Fibroblast of pulmonary artery (primary cell): ENCODE measurements around the gene MTX2.
"Not testable (repeated sequence)": the region's sequence is repeated elsewhere in the genome, so short reads cannot be mapped to it uniquely, and the experiment has no call there.

ENCODE experiments used
- DNase-seq: peaks from one replicate; pipeline ENCODE4 v3.0.0-alpha.2; 2010; ENCODE audit warnings: low read depth
- H3K4me3 ChIP-seq: replicated peaks from 2 replicates; pipeline ENCODE4 v1.5.1; 2011; ENCODE audit warnings: low read depth, mild to moderate bottlenecking, control low read depth, low read length, moderate library complexity
- CTCF ChIP-seq: IDR thresholded peaks from 2 replicates; pipeline ENCODE4 v1.5.1; 2011; ENCODE audit warnings: mild to moderate bottlenecking, control low read depth, low read length, inconsistent platforms; ENCODE audit errors: missing control alignments

The MTX2 gene

GRCh38 chr2:176364273-176364977 is 95.2 kb downstream of the MTX2 start:
- DNase-seq = no peak
- no peak overlapping the region for H3K4me3 ChIP-seq
- TF ChIP-seq CTCF = no peak

- TF ChIP-seq CTCF = no peak
- no peak overlapping the region for H3K4me3 ChIP-seq
Measured at GRCh38 chr2:176368349-176368748, 99.1 kb downstream of the MTX2 start.

GRCh38 chr2:176370467-176371171 is 101.4 kb downstream of the MTX2 start:
- DNase-seq = no peak
- H3K4me3 ChIP-seq = no peak overlapping the region
- no peak for TF ChIP-seq CTCF

More at GRCh38 chr2:176368349-176368748, 99.1 kb downstream of the MTX2 start:
- no peak for DNase-seq

- not testable (repeated sequence) for DNase-seq, H3K4me3 ChIP-seq
Measured at GRCh38 chr2:176373155-176373554, 103.9 kb downstream of the MTX2 start.

- no peak for TF ChIP-seq CTCF
- H3K4me3 ChIP-seq = no peak overlapping the region
Measured at GRCh38 chr2:176378323-176378722, 109.1 kb downstream of the MTX2 start.

GRCh38 chr2:176380341-176380740 is 111.1 kb downstream of the MTX2 start:
- DNase-seq = no peak
- no peak overlapping the region for H3K4me3 ChIP-seq
- no peak for TF ChIP-seq CTCF

More at GRCh38 chr2:176378323-176378722, 109.1 kb downstream of the MTX2 start:
- no peak for DNase-seq

GRCh38 chr2:176383100-176383499 is 113.9 kb downstream of the MTX2 start:
- DNase-seq = no peak
- no peak for TF ChIP-seq CTCF
- H3K4me3 ChIP-seq = no peak overlapping the region
